ENCODE results near the gene CYP2U1.
A peak's percentile ranks its signal among the peaks of the same experiment; 100 is the strongest.
"Not testable (repeated sequence)": the region's sequence is repeated elsewhere in the genome, so short reads cannot be mapped to it uniquely, and the experiment has no call there.

The CYP2U1 gene

GRCh38 chr4:107900508-107900907 lies 30.8 kb upstream of the CYP2U1 start:
- FAIRE-seq (no peak), DNase-seq (ENCODE audit: insufficient read length) (no peak)
- no peak for TF ChIP-seq POLR2A (IDR thresholded peaks at IDR 0.05; ENCODE audit: low read depth, low read length)
- TF ChIP-seq POLR2AphosphoS5 (IDR thresholded peaks at IDR 0.05; ENCODE audit: low read depth, low read length): no peak

GRCh38 chr4:107901213-107901934 lies 30.0 kb upstream of the CYP2U1 start:
- no peak for DNase-seq (ENCODE audit: insufficient read length)
- FAIRE-seq: no peak
- TF ChIP-seq POLR2AphosphoS5 (IDR thresholded peaks at IDR 0.05; ENCODE audit: low read depth, low read length) (no peak), POLR2A (IDR thresholded peaks at IDR 0.05; ENCODE audit: low read depth, low read length) (no peak), TAF1 (IDR thresholded peaks at IDR 0.05; ENCODE audit: borderline replicate concordance, low read depth, low read length) (no peak)

GRCh38 chr4:107902715-107903114 lies 28.6 kb upstream of the CYP2U1 start:
- no peak for DNase-seq (ENCODE audit: insufficient read length)
- no peak for FAIRE-seq
- TF ChIP-seq POLR2A (IDR thresholded peaks at IDR 0.05; ENCODE audit: low read depth, low read length): no peak
- no peak for TF ChIP-seq POLR2AphosphoS5 (IDR thresholded peaks at IDR 0.05; ENCODE audit: low read depth, low read length)
- no peak for TF ChIP-seq TAF1 (IDR thresholded peaks at IDR 0.05; ENCODE audit: borderline replicate concordance, low read depth, low read length)

- DNase-seq (ENCODE audit: insufficient read length); FAIRE-seq: not testable (repeated sequence)
Measured at GRCh38 chr4:107905082-107905481, 26.3 kb upstream of the CYP2U1 start.

- TF ChIP-seq TAF1 (IDR thresholded peaks at IDR 0.05; ENCODE audit: borderline replicate concordance, low read depth, low read length) (no peak), POLR2A (IDR thresholded peaks at IDR 0.05; ENCODE audit: low read depth, low read length) (no peak), POLR2AphosphoS5 (IDR thresholded peaks at IDR 0.05; ENCODE audit: low read depth, low read length) (no peak)
- FAIRE-seq: no peak
- DNase-seq (ENCODE audit: insufficient read length): no peak
Measured at GRCh38 chr4:107906458-107907100, 24.8 kb upstream of the CYP2U1 start.

GRCh38 chr4:107908377-107908776 lies 23.0 kb upstream of the CYP2U1 start:
- no peak for TF ChIP-seq TAF1 (IDR thresholded peaks at IDR 0.05; ENCODE audit: borderline replicate concordance, low read depth, low read length)
- no peak for DNase-seq (ENCODE audit: insufficient read length)
- no peak for FAIRE-seq

- no peak for TF ChIP-seq POLR2AphosphoS5 (IDR thresholded peaks at IDR 0.05; ENCODE audit: low read depth, low read length)
- no peak for TF ChIP-seq POLR2A (IDR thresholded peaks at IDR 0.05; ENCODE audit: low read depth, low read length)
- no peak for TF ChIP-seq TAF1 (IDR thresholded peaks at IDR 0.05; ENCODE audit: borderline replicate concordance, low read depth, low read length)
- peak; percentile 87 for FAIRE-seq
- DNase-seq (ENCODE audit: insufficient read length): no peak
Measured at GRCh38 chr4:107913283-107913899, 18.0 kb upstream of the CYP2U1 start.

- no peak for FAIRE-seq
- TF ChIP-seq POLR2A (IDR thresholded peaks at IDR 0.05; ENCODE audit: low read depth, low read length): no peak
- no peak for DNase-seq (ENCODE audit: insufficient read length)
Measured at GRCh38 chr4:107915220-107915619, 16.1 kb upstream of the CYP2U1 start.

- DNase-seq (ENCODE audit: insufficient read length) (no peak), FAIRE-seq (no peak)
- TF ChIP-seq TAF1 (IDR thresholded peaks at IDR 0.05; ENCODE audit: borderline replicate concordance, low read depth, low read length) (no peak), POLR2AphosphoS5 (IDR thresholded peaks at IDR 0.05; ENCODE audit: low read depth, low read length) (no peak), POLR2A (IDR thresholded peaks at IDR 0.05; ENCODE audit: low read depth, low read length) (no peak)
Measured at GRCh38 chr4:107916623-107917022, 14.7 kb upstream of the CYP2U1 start.

- FAIRE-seq (no peak), DNase-seq (ENCODE audit: insufficient read length) (no peak)
- no peak for TF ChIP-seq POLR2AphosphoS5 (IDR thresholded peaks at IDR 0.05; ENCODE audit: low read depth, low read length)
- TF ChIP-seq TAF1 (IDR thresholded peaks at IDR 0.05; ENCODE audit: borderline replicate concordance, low read depth, low read length): no peak
- no peak for TF ChIP-seq POLR2A (IDR thresholded peaks at IDR 0.05; ENCODE audit: low read depth, low read length)
Measured at GRCh38 chr4:107917500-107917899, 13.8 kb upstream of the CYP2U1 start.

GRCh38 chr4:107922486-107923473 lies 8.6 kb upstream of the CYP2U1 start:
- DNase-seq (ENCODE audit: insufficient read length) (no peak), FAIRE-seq (no peak)
- no peak for TF ChIP-seq TAF1 (IDR thresholded peaks at IDR 0.05; ENCODE audit: borderline replicate concordance, low read depth, low read length)

GRCh38 chr4:107925713-107926112 lies 5.6 kb upstream of the CYP2U1 start:
- not testable (repeated sequence) for DNase-seq (ENCODE audit: insufficient read length); FAIRE-seq

GRCh38 chr4:107926875-107927274 lies 4.5 kb upstream of the CYP2U1 start:
- FAIRE-seq; DNase-seq (ENCODE audit: insufficient read length): not testable (repeated sequence)
